SH-SY5Y (cell line): Measurements from ENCODE around the gene SOS1.

ENCODE experiments used
- GATA2 ChIP-seq: IDR thresholded peaks from 2 replicates; pipeline ENCODE4 v1.6.1; 2011; ENCODE audit warnings: mild to moderate bottlenecking, low read depth, low read length
- GATA3 ChIP-seq: IDR thresholded peaks from 2 replicates; pipeline ENCODE4 v1.6.1; 2011; ENCODE audit warnings: low read depth, mild to moderate bottlenecking, low read length, moderate library complexity

DNA sequence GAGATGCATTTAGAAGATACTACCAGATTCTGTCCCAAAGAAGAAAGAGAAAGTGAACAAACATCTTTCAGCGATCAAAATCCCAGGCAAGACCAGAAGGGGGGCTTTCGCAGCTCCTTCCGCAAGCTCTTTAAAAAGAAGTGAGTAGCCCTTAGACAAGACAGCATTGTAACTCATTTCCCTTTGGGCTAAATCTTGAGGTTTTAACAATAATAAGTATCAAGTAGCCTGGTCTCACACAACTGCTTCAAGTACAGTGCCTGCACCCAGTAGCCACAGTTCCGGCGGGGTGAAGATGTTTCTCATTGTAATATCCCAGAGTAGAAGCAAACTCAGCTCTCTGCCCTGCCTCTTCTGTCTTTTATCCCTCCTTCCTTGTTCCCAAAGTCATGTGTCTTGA lies 154.8 kb downstream of the SOS1 start:
- TF ChIP-seq GATA2 (no peak), GATA3 (no peak)
